HepG2 (cell line): ENCODE results near the gene SLC25A38. TPM values are rescaled to one million over a fixed set of nuclear protein-coding genes. Genes with fewer than 3 reads are reported as not detected.

ENCODE experiments used
- BORCS8-MEF2B ChIP-seq: sonication (generic); formaldehyde crosslinking; IDR thresholded peaks from 2 replicates; pipeline ENCODE4 v1.8.0; 2022; ENCODE audit warnings: mild to moderate bottlenecking, missing genetic modification reagents
- FOSL1 ChIP-seq: sonication (generic); formaldehyde crosslinking; IDR thresholded peaks from 2 replicates; pipeline ENCODE4 v1.9.0; 2021; ENCODE audit warnings: missing genetic modification reagents, borderline replicate concordance
- HDAC2 ChIP-seq: sonication (generic); formaldehyde crosslinking; IDR thresholded peaks from 2 replicates; pipeline ENCODE4 v1.4.0; 2020; ENCODE audit warnings: missing genetic modification reagents
- MAFK ChIP-seq, 2 experiments: IDR thresholded peaks in 1 of 2; conservative IDR thresholded peaks in 1 of 2; 2 replicates each; pipeline ENCODE4 v1.6.1; 2011; ENCODE audit warnings: improper control_type of control experiment in 2 of 2, low read length in 2 of 2
- POLR2G ChIP-seq: fragments of 200-400 bp; formaldehyde crosslinking; IDR thresholded peaks from 2 replicates; pipeline ENCODE4 v1.6.1; 2018; ENCODE audit warnings: mild to moderate bottlenecking, low read depth, low read length, moderate library complexity
- SNAI1 ChIP-seq: sonication (generic); formaldehyde crosslinking; IDR thresholded peaks from 2 replicates; pipeline ENCODE4 v1.5.0; 2020; ENCODE audit warnings: mild to moderate bottlenecking, missing genetic modification reagents, borderline replicate concordance
- ZNF326 ChIP-seq: sonication (generic); formaldehyde crosslinking; IDR thresholded peaks from 2 replicates; pipeline ENCODE4 v1.4.0; 2020; ENCODE audit warnings: missing genetic modification reagents, borderline replicate concordance
- ZNF44 ChIP-seq: sonication (generic); formaldehyde crosslinking; IDR thresholded peaks from 2 replicates; pipeline ENCODE4 v1.5.1; 2020; ENCODE audit warnings: mild to moderate bottlenecking, missing genetic modification reagents
- ZNF747 ChIP-seq: sonication (generic); formaldehyde crosslinking; IDR thresholded peaks from 2 replicates; pipeline ENCODE4 v1.8.1; 2023; ENCODE audit warnings: missing genetic modification reagents, mild to moderate bottlenecking, borderline replicate concordance
- ZNF782 ChIP-seq: sonication (generic); formaldehyde crosslinking; IDR thresholded peaks from 2 replicates; pipeline ENCODE4 v1.4.0; 2020; ENCODE audit warnings: missing genetic modification reagents, mild to moderate bottlenecking, borderline replicate concordance
- polyA plus RNA-seq, 8 experiments: library from polyadenylated mRNA; depleted of rRNA in 3 of 8; stranded (reverse) in 7 of 8; unstranded in 1 of 8; fragments of >200 nt; fragmentation: Illumina TruSeq in 4 of 8; extraction: Trizol in 4 of 8; gene quantifications; 2 replicates each; pipeline versions ENCODE4 v1.2.1 to v1.2.3, GENCODE V29; 2011 to 2016; ENCODE audit warnings: low read depth in 4 of 8, missing spikeins in 1 of 8, mixed read lengths in 1 of 8; ENCODE audit not compliant: insufficient read depth in 1 of 8
- total RNA-seq, 5 experiments: library from RNA; depleted of rRNA; stranded (reverse); fragments of >200 nt; fragmentation: Illumina TruSeq; extraction: Trizol; gene quantifications; 2 replicates each; pipeline ENCODE4 v1.2.3, GENCODE V29; 2016; ENCODE audit warnings: low read depth in 1 of 5
- TF ChIP-seq, protein P1 (sequence below): sonication (generic); formaldehyde crosslinking; conservative IDR thresholded peaks from 2 replicates; pipeline ENCODE4 v1.5.0; 2020; ENCODE audit warnings: missing genetic modification reagents
- TF ChIP-seq, protein P2 (sequence below): sonication (generic); formaldehyde crosslinking; IDR thresholded peaks from 2 replicates; pipeline ENCODE4 v1.4.0; 2020; ENCODE audit warnings: mild to moderate bottlenecking, missing genetic modification reagents, borderline replicate concordance
- TF ChIP-seq, protein P3 (sequence below): sonication (generic); formaldehyde crosslinking; IDR thresholded peaks from 2 replicates; pipeline ENCODE4 v1.4.0; 2020; ENCODE audit warnings: missing genetic modification reagents

The SLC25A38 gene
- total and polyA plus RNA-seq, 2 of the 13 experiments (the other 11 are each of a cell fraction or from before 2014, with no cell fraction given), result 32.5 to 35.4 TPM

DNA sequence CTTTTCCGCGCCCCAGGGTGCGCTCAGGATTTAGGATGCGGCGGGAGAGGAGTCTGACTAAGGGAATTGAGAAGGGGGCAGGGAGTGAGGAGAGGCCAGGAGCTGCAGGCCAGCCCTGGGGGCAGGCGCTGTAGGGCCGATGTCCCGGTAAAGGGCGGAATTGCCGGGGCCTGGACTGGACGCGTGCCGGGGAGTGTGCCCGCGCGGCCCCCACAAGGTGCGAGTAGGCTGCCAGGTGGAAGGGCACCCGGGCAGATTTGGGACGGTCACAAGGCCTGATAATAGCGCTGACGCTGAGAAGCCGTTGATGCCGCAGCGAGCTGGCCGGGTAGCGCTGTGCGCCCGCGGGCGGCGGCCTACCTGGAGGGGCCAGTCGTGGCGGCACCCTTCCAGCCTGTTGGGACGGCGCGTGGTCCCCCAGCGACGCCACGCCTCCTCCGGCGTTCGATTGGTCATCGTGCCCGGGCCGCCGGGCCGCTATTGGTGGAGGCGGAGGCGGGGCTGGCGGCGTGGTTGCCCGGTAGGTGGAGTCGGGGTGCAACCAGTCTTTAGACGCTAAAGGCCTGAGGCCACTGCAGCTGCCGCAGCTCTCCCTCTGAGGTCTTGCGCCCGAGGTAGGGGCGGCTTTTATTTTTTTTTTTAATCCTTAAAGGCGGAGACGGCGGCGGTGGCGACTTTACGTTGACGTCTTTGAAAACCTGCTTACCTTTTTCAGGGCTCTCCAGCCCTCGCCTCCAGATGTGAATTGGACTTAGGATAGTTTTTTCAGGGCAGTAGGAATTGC lies 903 bp downstream of the SLC25A38 start (continued):
- TF ChIP-seq, protein P1, sequence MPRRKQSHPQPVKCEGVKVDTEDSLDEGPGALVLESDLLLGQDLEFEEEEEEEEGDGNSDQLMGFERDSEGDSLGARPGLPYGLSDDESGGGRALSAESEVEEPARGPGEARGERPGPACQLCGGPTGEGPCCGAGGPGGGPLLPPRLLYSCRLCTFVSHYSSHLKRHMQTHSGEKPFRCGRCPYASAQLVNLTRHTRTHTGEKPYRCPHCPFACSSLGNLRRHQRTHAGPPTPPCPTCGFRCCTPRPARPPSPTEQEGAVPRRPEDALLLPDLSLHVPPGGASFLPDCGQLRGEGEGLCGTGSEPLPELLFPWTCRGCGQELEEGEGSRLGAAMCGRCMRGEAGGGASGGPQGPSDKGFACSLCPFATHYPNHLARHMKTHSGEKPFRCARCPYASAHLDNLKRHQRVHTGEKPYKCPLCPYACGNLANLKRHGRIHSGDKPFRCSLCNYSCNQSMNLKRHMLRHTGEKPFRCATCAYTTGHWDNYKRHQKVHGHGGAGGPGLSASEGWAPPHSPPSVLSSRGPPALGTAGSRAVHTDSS (CRISPR knock-in tag), result no peak
- TF ChIP-seq POLR2G (peak; percentile 93), ZNF747 (CRISPR knock-in tag) (no peak; the same call in 1 of the 2 replicates), HDAC2 (CRISPR knock-in tag) (no peak), ZNF44 (CRISPR knock-in tag) (no peak), SNAI1 (CRISPR knock-in tag) (no peak), ZNF782 (peak; percentile 60; the same call in 1 of the 2 replicates), MAFK (conservative IDR thresholded peaks at IDR 0.05 in 1 of 2, IDR thresholded peaks at IDR 0.05 in 1 of 2; ENCODE audit: low read length in 2 of 2) (no peak), FOSL1 (CRISPR knock-in tag) (no peak), BORCS8-MEF2B (CRISPR knock-in tag) (no peak; the same call in 1 of the 2 replicates), ZNF326 (no peak)
- TF ChIP-seq, protein P2, sequence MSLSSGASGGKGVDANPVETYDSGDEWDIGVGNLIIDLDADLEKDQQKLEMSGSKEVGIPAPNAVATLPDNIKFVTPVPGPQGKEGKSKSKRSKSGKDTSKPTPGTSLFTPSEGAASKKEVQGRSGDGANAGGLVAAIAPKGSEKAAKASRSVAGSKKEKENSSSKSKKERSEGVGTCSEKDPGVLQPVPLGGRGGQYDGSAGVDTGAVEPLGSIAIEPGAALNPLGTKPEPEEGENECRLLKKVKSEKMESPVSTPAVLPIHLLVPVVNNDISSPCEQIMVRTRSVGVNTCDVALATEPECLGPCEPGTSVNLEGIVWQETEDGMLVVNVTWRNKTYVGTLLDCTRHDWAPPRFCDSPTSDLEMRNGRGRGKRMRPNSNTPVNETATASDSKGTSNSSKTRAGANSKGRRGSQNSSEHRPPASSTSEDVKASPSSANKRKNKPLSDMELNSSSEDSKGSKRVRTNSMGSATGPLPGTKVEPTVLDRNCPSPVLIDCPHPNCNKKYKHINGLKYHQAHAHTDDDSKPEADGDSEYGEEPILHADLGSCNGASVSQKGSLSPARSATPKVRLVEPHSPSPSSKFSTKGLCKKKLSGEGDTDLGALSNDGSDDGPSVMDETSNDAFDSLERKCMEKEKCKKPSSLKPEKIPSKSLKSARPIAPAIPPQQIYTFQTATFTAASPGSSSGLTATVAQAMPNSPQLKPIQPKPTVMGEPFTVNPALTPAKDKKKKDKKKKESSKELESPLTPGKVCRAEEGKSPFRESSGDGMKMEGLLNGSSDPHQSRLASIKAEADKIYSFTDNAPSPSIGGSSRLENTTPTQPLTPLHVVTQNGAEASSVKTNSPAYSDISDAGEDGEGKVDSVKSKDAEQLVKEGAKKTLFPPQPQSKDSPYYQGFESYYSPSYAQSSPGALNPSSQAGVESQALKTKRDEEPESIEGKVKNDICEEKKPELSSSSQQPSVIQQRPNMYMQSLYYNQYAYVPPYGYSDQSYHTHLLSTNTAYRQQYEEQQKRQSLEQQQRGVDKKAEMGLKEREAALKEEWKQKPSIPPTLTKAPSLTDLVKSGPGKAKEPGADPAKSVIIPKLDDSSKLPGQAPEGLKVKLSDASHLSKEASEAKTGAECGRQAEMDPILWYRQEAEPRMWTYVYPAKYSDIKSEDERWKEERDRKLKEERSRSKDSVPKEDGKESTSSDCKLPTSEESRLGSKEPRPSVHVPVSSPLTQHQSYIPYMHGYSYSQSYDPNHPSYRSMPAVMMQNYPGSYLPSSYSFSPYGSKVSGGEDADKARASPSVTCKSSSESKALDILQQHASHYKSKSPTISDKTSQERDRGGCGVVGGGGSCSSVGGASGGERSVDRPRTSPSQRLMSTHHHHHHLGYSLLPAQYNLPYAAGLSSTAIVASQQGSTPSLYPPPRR (CRISPR knock-in tag), result 0 out of 2 replicates have a peak, but pooled peaks have one; percentile 15
- TF ChIP-seq, protein P3, sequence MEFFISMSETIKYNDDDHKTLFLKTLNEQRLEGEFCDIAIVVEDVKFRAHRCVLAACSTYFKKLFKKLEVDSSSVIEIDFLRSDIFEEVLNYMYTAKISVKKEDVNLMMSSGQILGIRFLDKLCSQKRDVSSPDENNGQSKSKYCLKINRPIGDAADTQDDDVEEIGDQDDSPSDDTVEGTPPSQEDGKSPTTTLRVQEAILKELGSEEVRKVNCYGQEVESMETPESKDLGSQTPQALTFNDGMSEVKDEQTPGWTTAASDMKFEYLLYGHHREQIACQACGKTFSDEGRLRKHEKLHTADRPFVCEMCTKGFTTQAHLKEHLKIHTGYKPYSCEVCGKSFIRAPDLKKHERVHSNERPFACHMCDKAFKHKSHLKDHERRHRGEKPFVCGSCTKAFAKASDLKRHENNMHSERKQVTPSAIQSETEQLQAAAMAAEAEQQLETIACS, result no peak
